ENCODE results near the gene PLAU. TPM values are rescaled to one million over a fixed set of nuclear protein-coding genes. Genes with fewer than 3 reads are reported as not detected.

The PLAU gene
- total RNA-seq, 1 donor from 2014 or later: 7.6 TPM

DNA sequence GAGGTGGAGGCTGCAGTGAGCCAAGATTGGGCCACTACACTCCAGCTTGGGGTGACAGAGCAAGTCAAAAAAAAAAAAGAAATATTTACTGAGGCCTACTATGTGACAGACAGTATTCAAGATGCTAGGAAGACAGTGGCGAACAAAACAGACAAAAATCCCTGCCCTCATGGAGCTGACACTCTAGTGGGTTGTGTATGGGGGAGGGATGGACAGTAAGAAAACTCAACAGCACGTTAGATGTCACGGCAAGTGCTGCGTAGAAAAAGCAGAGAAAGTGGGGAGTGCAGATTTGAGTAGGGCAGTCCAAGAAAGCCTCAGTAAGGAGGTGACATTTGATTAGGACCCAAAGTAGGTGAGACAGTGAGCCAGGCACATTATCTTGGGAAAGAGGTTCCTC lies 46.7 kb upstream of the PLAU start:
- Histone ChIP-seq H3F3A (ENCODE audit: low read depth) (peaks cover 9% of the 10 kb centered on the region), H3K9me3 (ENCODE audit: low read depth) (no peaks in the 10 kb centered on the region), H4K20me1 (ENCODE audit: low read depth) (peaks cover 45% of the 10 kb centered on the region), H3K27me3 (no peaks in the 10 kb centered on the region), H3K4me2 (no peak overlapping the region), H3K36me3 (no peaks in the 10 kb centered on the region), H3K4me1 (peaks cover 10% of the 10 kb centered on the region), H3K4me3 (no peak overlapping the region), H2AFZ (replicated peaks) (no peak overlapping the region), H3K79me2 (ENCODE audit: low read depth) (peaks cover 9% of the 10 kb centered on the region), H3K9ac (no peak overlapping the region), H3K27ac (no peak overlapping the region)
- DNase-seq (ENCODE audit: low spot score): no peak
- Mint-ChIP-seq H3K27ac (no peak overlapping the region), H3K36me3 (peaks cover 18% of the 10 kb centered on the region), H3K4me1 (peaks cover 19% of the 10 kb centered on the region), H3K4me3 (no peak overlapping the region), H3K9me3 (no peaks in the 10 kb centered on the region), H3K27me3 (ENCODE audit: insufficient read depth, low read depth) (peaks cover 6% of the 10 kb centered on the region)
- TF ChIP-seq EZH2phosphoT487 (IDR thresholded peaks at IDR 0.05): no peak
- TF ChIP-seq EZH2 (IDR thresholded peaks at IDR 0.05): no peak
- TF ChIP-seq, protein P1, sequence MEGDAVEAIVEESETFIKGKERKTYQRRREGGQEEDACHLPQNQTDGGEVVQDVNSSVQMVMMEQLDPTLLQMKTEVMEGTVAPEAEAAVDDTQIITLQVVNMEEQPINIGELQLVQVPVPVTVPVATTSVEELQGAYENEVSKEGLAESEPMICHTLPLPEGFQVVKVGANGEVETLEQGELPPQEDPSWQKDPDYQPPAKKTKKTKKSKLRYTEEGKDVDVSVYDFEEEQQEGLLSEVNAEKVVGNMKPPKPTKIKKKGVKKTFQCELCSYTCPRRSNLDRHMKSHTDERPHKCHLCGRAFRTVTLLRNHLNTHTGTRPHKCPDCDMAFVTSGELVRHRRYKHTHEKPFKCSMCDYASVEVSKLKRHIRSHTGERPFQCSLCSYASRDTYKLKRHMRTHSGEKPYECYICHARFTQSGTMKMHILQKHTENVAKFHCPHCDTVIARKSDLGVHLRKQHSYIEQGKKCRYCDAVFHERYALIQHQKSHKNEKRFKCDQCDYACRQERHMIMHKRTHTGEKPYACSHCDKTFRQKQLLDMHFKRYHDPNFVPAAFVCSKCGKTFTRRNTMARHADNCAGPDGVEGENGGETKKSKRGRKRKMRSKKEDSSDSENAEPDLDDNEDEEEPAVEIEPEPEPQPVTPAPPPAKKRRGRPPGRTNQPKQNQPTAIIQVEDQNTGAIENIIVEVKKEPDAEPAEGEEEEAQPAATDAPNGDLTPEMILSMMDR (IDR thresholded peaks at IDR 0.05): no peak

DNA sequence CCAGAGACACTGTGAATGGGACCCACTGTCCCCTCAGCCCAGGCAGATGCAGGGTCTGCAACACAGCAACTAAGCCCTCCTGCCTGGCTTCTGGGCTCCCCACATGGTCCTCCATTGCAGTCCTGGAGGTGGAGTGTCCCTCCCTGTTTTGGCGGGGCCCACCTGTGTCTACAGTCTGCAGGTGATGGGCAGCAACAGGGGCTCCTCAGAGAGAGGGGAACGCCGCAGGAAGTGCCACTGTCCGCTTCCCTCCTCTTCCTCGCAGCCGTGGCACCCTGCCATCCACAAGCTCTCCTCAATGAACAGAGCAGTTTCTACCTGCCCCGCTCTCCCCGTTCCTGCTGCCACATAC lies 45.8 kb upstream of the PLAU start:
- Histone ChIP-seq H4K20me1 (ENCODE audit: low read depth) (peaks cover 40% of the 10 kb centered on the region), H3F3A (ENCODE audit: low read depth) (peaks cover 9% of the 10 kb centered on the region), H3K27me3 (no peaks in the 10 kb centered on the region), H3K9me3 (ENCODE audit: low read depth) (no peaks in the 10 kb centered on the region), H3K4me2 (no peak overlapping the region), H2AFZ (replicated peaks) (no peak overlapping the region), H3K27ac (no peak overlapping the region), H3K9ac (no peak overlapping the region), H3K4me3 (no peak overlapping the region), H3K79me2 (ENCODE audit: low read depth) (peaks cover 9% of the 10 kb centered on the region), H3K4me1 (peaks cover 10% of the 10 kb centered on the region), H3K36me3 (no peaks in the 10 kb centered on the region)
- no peak overlapping the region for H3K27ac Mint-ChIP-seq
- peaks cover 17% of the 10 kb centered on the region for H3K36me3 Mint-ChIP-seq
- peaks cover 6% of the 10 kb centered on the region for H3K27me3 Mint-ChIP-seq (ENCODE audit: insufficient read depth, low read depth)
- peaks cover 19% of the 10 kb centered on the region for H3K4me1 Mint-ChIP-seq
- no peaks in the 10 kb centered on the region for H3K9me3 Mint-ChIP-seq
- no peak for DNase-seq (ENCODE audit: low spot score)
- H3K4me3 Mint-ChIP-seq: no peak overlapping the region
- no peak for TF ChIP-seq EZH2phosphoT487 (IDR thresholded peaks at IDR 0.05)
- TF ChIP-seq EZH2 (IDR thresholded peaks at IDR 0.05): no peak
- TF ChIP-seq, protein P1 (IDR thresholded peaks at IDR 0.05): no peak

DNA sequence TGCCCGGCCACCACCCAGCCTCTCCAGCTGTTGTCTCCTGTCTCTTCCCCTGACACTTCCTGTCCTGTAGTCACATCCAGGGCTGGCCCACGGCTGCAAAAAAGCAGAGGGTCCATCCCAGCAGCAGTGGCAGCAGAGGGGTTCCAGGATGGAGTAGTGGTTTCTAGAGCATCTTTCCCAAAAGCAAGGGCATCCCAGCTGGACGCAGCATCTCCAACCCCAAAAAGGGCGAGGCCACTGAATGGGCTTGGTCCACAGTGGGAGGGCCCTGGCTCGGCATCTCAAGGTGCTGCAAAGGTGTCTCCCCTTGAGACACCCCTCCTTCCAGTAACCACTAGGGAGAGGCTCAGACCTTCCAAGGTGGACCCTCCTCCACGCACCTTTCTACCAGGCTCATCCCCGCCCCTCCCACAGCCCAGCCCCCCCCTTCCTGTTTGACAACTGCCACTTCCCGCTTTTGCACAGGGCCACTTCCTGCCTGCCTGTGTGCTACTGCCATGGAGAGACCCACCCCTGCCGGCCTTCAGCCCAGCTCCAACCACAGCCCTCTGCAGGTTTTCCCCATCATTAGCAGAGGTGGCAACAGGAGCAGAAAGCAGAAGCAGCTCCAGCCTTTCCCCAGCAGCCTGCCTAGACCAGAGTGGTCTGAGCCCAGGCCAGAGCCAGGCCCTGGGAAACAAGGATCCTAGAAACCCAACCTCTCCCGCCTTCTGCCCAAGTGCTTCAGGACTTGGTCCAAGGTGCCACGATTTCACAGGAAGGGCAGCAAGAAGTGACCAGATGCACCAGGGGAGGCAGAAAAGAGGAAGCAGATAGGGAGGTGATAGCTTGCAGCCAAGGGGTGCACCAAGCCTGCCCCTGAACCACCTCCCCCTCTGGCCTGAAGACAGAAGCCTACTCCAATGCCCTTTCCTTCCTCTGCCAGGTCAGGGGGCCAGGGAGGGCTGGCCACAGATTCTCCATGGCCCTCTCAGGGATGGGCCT lies 45.2 kb upstream of the PLAU start:
- no peaks in the 10 kb centered on the region for H3K27me3 ChIP-seq
- H3K79me2 ChIP-seq (ENCODE audit: low read depth): peaks cover 9% of the 10 kb centered on the region
- no peaks in the 10 kb centered on the region for H3K9me3 Mint-ChIP-seq
- DNase-seq (ENCODE audit: low spot score): no peak
- H3K4me3 ChIP-seq: no peak overlapping the region
- peaks cover 9% of the 10 kb centered on the region for H3F3A ChIP-seq (ENCODE audit: low read depth)
- TF ChIP-seq EZH2phosphoT487 (IDR thresholded peaks at IDR 0.05) (no peak), EZH2 (IDR thresholded peaks at IDR 0.05) (no peak)
- TF ChIP-seq, protein P1 (IDR thresholded peaks at IDR 0.05): no peak
- peak overlapping the region; percentile 25 for H3K27ac Mint-ChIP-seq
- H3K27me3 Mint-ChIP-seq (ENCODE audit: insufficient read depth, low read depth): peaks cover 6% of the 10 kb centered on the region
- no peak overlapping the region for H3K27ac ChIP-seq
- peaks cover 43% of the 10 kb centered on the region for H4K20me1 ChIP-seq (ENCODE audit: low read depth)
- H2AFZ ChIP-seq (replicated peaks): no peak overlapping the region
- H3K4me1 Mint-ChIP-seq: peaks cover 17% of the 10 kb centered on the region
- H3K9me3 ChIP-seq (ENCODE audit: low read depth): no peaks in the 10 kb centered on the region
- H3K4me2 ChIP-seq: no peak overlapping the region
- no peak overlapping the region for H3K9ac ChIP-seq
- no peaks in the 10 kb centered on the region for H3K36me3 ChIP-seq
- no peak overlapping the region for H3K4me3 Mint-ChIP-seq
- peaks cover 17% of the 10 kb centered on the region for H3K36me3 Mint-ChIP-seq
- peaks cover 10% of the 10 kb centered on the region for H3K4me1 ChIP-seq
